HG03575 (cell line): Measurements from ENCODE around the gene VEZF1.

Experiments
- ATAC-seq: cut with Tn5 transposase; IDR thresholded peaks from one replicate; pipeline ENCODE4 v1.9.1; 2021; ENCODE audit not compliant: unreplicated experiment, insufficient number of reproducible peaks, low FRiP score; ENCODE audit errors: extremely low read depth

Gene VEZF1

GRCh38 chr17:57987581-57988300, at the start of gene VEZF1:
TSS of gene VEZF1 (minus strand) at chr17:57988254. CDS start at chr17:57988111, 143 bp downstream.
- ATAC-seq: no peak

GRCh38 chr17:58032691-58033415, 44.8 kb upstream of the VEZF1 start:
- ATAC-seq: no peak

- no peak for ATAC-seq
Observed at GRCh38 chr17:58028578-58028977, 40.5 kb upstream of the VEZF1 start.

GRCh38 chr17:58020401-58020800, 32.3 kb upstream of the VEZF1 start:
- no peak for ATAC-seq

DNA sequence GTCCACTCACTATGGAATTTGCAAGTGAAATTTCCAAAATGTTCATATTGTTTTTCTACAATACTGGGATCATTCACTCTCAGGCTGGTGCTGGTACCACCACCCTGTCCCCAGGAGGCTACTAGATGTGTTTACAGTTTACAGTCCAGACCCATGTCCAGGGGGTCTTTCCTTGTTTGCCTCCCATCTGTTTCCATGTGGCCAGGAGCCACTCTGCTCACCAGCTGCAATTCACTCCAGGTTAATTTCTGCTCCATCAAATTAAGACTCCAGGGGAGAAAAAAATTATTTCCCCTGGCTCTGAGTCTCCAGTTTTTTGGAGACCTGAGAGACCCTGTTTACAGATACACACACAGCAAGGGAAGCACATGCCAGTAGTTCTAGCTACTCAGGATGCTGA, 31.5 kb upstream of the VEZF1 start:
- no peak for ATAC-seq

- no peak for ATAC-seq
Observed at GRCh38 chr17:58019039-58019438, 31.0 kb upstream of the VEZF1 start.

GRCh38 chr17:58010067-58010799, 22.2 kb upstream of the VEZF1 start:
- no peak for ATAC-seq

- peak; percentile 13 for ATAC-seq
Observed at GRCh38 chr17:58007781-58008706, 20.0 kb upstream of the VEZF1 start.

- peak; percentile 49 for ATAC-seq
Observed at GRCh38 chr17:58006924-58007780, 19.1 kb upstream of the VEZF1 start, which contains the start of gene SRSF1. TSS of gene SRSF1 (minus strand) at chr17:58007246. CDS start at chr17:58007137, 109 bp downstream.

DNA sequence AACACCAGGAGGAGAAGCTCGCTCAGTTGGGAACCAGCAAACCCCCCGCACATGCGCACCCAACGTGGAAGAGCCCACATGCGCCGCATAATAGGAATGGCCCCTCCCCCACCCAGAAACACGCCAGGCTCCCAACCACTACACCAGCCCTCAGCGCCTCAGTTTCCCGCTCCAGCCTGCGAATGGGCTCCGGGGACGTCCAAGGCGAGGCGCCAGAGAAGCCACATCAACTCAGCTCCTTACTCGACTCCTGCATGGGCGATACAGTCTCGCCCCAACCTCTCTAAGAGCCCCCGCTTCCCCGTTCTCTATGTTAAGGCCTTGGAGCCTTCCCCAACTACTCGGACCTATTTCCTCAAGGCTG, 18.5 kb upstream of the VEZF1 start:
- ATAC-seq: no peak

GRCh38 chr17:58005728-58006559, 17.9 kb upstream of the VEZF1 start:
- no peak for ATAC-seq

DNA sequence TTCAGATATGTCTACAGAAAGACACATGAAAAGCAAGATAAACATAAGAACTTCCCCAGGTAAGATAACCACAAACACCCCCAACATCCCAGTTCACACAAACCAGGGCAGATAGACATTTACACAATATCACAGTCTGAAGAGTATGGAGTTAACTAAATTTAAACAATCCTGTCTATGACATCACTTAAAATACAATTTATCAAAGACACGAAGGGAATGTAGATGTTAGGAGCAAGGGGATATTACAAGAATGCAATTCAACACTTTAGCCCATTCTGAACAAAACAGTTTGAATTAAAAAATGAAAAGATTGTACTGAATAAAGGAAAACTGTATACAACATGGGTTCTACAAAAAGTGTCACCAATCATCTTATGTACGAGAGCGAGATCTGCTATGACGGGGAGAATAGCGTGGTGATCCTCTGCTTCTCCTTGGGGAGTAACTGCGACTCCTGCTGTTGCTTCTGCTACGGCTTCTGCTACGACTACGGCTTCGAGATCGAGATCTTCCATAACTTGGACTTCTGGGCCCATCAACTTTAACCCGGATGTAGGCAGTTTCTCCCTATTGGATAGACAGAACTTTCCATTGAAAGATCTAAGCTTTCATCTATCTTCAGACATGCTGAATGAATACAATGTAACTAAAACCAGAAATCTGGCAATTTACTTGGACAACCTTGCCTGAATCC, 17.1 kb upstream of the VEZF1 start:
- no peak for ATAC-seq

DNA sequence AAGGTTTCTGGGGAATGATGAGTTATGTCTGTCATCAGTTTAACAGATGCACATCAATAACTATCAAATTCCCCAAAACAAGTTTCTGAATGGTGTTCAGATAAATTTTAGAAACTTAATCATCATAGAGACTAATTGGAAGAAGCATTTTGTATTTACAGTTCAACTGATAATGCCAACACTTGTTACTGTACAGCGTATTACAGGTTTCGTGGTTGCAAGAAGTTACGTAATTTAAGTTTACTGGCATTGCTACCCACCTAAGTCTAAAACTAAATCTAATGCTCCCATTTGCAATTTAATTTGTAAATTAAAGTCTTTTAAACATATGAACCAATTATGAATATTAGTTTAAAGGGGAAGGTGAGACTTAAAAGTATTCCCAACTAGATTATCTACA, 16.0 kb upstream of the VEZF1 start:
- no peak for ATAC-seq

DNA sequence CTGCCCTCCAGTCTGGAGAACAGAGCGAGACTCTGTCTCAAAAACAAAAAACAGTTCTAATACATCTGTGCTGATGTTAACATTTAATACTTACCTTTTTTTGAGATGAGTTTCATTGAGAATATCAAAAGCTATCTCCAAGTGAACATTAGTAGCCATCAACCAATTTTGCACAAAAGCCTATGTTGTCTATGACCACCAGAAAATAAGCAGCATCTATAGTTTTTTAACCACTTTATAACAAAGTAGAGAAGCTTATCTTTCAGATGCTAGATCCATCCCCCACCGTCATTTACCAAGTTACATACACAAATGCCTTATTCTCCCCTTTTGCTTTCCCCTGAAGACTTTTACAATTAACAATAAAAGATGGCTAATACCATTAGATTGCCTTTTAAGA, 14.9 kb upstream of the VEZF1 start:
- ATAC-seq: no peak

DNA sequence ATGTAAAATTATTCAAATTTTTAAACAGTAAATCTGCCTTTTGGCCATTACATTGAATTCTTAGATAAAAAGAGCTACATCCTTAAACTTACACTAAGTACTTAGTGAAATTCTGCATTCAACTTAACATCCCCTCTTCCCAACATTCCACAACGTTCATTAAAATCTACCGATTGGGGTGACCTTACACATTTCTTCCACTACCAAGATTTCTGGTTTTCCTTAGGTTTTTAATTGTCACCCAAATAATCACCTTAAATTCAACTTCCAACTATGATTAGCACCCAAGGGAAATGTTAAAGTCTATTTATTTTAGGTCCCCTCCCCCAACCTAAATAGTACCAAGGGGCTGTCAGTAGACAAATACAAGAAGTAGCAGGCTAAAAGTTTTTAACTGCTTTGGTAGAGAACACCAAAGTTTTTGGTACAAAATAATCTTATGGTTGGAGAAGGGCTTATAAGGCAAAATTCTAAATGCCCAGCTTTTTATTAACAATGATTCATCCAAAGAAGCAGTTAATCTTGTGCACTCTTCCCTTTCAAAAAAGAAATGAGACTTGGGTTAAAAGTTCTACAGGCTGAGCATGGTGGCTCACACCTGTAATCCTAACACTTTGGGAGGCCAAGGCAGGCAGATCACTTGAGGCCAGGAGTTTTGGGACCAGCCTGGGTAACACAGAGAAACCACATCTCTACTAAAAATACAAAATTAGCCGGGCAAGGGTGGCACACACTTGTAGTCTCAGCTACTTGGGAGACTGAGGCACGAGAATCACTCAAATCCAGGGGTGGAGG, 14.3 kb upstream of the VEZF1 start:
- ATAC-seq: no peak
